SU-DHL-6 (cell line): ENCODE results near the gene ACSF3.
"Not testable (repeated sequence)": the region's sequence is repeated elsewhere in the genome, so short reads cannot be mapped to it uniquely, and the experiment has no call there.

ENCODE experiments used
- H2AFZ ChIP-seq: fragments of 200-600 bp; sonication (generic); 2 replicates; pipeline ENCODE4 v1.6.1; 2014; ENCODE audit warnings: low read depth, mild to moderate bottlenecking, moderate library complexity, mixed read lengths, antibody characterized with exemption, low read length; ENCODE audit not compliant: severe bottlenecking
- H3F3A ChIP-seq: fragments of 200-600 bp; shearing (Covaris generic); 2 replicates; pipeline ENCODE4 v1.6.0; 2016; ENCODE audit warnings: antibody characterized with exemption, mild to moderate bottlenecking; ENCODE audit not compliant: insufficient read depth
- H3K27ac ChIP-seq: fragments of 200-600 bp; sonication (generic); 2 replicates; pipeline ENCODE4 v1.5.1; 2016; ENCODE audit warnings: low read depth, mild to moderate bottlenecking, low read length, moderate library complexity, mixed read lengths
- H3K27me3 ChIP-seq: fragments of 200-600 bp; sonication (generic), shearing (Covaris generic); 2 replicates; pipeline ENCODE4 v1.6.0; 2014; ENCODE audit warnings: mild to moderate bottlenecking, low read length
- H3K36me3 ChIP-seq: fragments of 200-600 bp; sonication (generic); 2 replicates; pipeline ENCODE4 v1.6.1; 2014; ENCODE audit warnings: mild to moderate bottlenecking, low read length, mixed read lengths
- H3K4me2 ChIP-seq: fragments of 300-600, 200-600 bp; shearing (Covaris generic), sonication (generic); 2 replicates; pipeline ENCODE4 v1.6.0; 2014; ENCODE audit warnings: low read length, low read depth, mild to moderate bottlenecking; ENCODE audit not compliant: poor library complexity, severe bottlenecking
- H3K4me3 ChIP-seq: fragments of 200-600 bp; sonication (generic); 2 replicates; pipeline ENCODE4 v1.5.1; 2014; ENCODE audit warnings: antibody characterized with exemption, low read length, mild to moderate bottlenecking, mixed read lengths; ENCODE audit not compliant: insufficient read depth, poor library complexity, severe bottlenecking
- H3K79me2 ChIP-seq: fragments of 200-600 bp; sonication (generic); 2 replicates; pipeline ENCODE4 v1.6.1; 2014; ENCODE audit warnings: mild to moderate bottlenecking, low read length, moderate library complexity; ENCODE audit not compliant: insufficient read depth
- H3K9ac ChIP-seq: fragments of 200-600 bp; sonication (generic); 2 replicates; pipeline ENCODE4 v1.7.0; 2014; ENCODE audit warnings: mild to moderate bottlenecking, low read length
- H3K9me2 ChIP-seq: fragments of 200-600 bp; sonication (generic); replicated peaks from 2 replicates; pipeline ENCODE4 v1.6.1; 2014; ENCODE audit warnings: low read length; ENCODE audit not compliant: insufficient read depth
- H3K9me3 ChIP-seq: fragments of 200-600 bp; sonication (generic); 2 replicates; pipeline ENCODE4 v1.6.1; 2014; ENCODE audit warnings: low read length, mixed read lengths; ENCODE audit not compliant: insufficient read depth
- H4K20me1 ChIP-seq: fragments of 200-600 bp; sonication (generic); 2 replicates; pipeline ENCODE4 v1.6.1; 2014; ENCODE audit warnings: low read depth, mild to moderate bottlenecking, antibody characterized with exemption, low read length, moderate library complexity, mixed read lengths
- EZH2phosphoT487 ChIP-seq: fragments of 200-600 bp; sonication (generic), shearing (Covaris generic); conservative IDR thresholded peaks from 2 replicates; pipeline ENCODE4 v1.6.1; 2018; ENCODE audit warnings: mild to moderate bottlenecking, antibody characterized with exemption, low read length, moderate library complexity, mixed read lengths
- TF ChIP-seq, protein P1 (sequence below): fragments of 200-600 bp; sonication (generic); IDR thresholded peaks from one replicate; pipeline ENCODE4 v1.5.1; 2017; ENCODE audit warnings: antibody characterized with exemption, mild to moderate bottlenecking, low read length, moderate library complexity; ENCODE audit not compliant: insufficient read depth, poor library complexity, severe bottlenecking

The ACSF3 gene

DNA sequence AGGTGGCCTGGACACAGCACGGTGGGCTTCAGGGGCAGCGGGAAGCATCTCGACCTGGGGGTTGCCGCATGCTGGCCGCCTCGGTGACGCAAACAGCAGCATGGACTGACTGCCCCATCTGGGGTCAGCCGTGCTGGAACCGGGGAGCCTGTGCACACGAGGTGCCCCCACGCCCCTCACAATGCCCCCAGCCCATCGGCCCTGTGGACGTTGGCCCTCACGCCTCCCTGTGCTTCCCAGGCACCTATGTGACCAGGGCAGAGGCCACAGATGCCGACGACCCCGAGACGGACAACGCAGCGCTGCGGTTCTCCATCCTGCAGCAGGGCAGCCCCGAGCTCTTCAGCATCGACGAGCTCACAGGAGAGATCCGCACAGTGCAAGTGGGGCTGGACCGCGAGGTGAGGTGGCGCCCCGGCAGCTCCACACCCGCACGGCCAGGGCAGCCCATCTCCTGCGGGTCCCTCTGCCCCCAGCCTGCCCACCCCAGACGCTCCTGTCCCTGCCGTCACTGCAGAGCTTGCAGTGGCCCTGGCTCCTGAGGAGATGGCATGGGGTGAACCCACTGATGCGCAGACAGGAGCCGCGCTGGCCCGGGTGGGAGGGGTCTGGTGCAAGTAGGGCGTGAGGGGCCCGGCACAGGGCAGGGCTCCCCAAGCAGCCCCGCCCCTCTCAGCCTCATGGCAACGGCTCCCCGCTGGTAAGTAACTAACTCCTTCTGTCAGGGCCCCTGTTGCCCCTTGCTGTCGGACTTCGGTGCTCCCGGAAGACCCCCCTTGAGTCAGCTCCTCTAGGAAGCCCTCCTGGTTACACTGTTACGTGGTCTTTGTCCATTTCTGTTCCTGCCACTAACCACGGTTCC lies 91.5 kb downstream of the ACSF3 start:
- no peaks in the 10 kb centered on the region for H4K20me1 ChIP-seq
- no peak overlapping the region for H3K9ac ChIP-seq
- H3K27ac ChIP-seq: no peak overlapping the region
- H3K4me3 ChIP-seq: no peak overlapping the region
- no peak for TF ChIP-seq EZH2phosphoT487
- TF ChIP-seq, protein P1, sequence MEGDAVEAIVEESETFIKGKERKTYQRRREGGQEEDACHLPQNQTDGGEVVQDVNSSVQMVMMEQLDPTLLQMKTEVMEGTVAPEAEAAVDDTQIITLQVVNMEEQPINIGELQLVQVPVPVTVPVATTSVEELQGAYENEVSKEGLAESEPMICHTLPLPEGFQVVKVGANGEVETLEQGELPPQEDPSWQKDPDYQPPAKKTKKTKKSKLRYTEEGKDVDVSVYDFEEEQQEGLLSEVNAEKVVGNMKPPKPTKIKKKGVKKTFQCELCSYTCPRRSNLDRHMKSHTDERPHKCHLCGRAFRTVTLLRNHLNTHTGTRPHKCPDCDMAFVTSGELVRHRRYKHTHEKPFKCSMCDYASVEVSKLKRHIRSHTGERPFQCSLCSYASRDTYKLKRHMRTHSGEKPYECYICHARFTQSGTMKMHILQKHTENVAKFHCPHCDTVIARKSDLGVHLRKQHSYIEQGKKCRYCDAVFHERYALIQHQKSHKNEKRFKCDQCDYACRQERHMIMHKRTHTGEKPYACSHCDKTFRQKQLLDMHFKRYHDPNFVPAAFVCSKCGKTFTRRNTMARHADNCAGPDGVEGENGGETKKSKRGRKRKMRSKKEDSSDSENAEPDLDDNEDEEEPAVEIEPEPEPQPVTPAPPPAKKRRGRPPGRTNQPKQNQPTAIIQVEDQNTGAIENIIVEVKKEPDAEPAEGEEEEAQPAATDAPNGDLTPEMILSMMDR: no peak
- no peak overlapping the region for H3K4me2 ChIP-seq
- no peaks in the 10 kb centered on the region for H3K79me2 ChIP-seq
- no peaks in the 10 kb centered on the region for H3K36me3 ChIP-seq
- H3K9me3 ChIP-seq: no peaks in the 10 kb centered on the region
- no peaks in the 10 kb centered on the region for H3K9me2 ChIP-seq
- no peak overlapping the region for H2AFZ ChIP-seq
- no peaks in the 10 kb centered on the region for H3K27me3 ChIP-seq
- H3F3A ChIP-seq: 0 out of 2 replicates have a peak, but pooled peaks cover 3% of the 10 kb centered on the region

DNA sequence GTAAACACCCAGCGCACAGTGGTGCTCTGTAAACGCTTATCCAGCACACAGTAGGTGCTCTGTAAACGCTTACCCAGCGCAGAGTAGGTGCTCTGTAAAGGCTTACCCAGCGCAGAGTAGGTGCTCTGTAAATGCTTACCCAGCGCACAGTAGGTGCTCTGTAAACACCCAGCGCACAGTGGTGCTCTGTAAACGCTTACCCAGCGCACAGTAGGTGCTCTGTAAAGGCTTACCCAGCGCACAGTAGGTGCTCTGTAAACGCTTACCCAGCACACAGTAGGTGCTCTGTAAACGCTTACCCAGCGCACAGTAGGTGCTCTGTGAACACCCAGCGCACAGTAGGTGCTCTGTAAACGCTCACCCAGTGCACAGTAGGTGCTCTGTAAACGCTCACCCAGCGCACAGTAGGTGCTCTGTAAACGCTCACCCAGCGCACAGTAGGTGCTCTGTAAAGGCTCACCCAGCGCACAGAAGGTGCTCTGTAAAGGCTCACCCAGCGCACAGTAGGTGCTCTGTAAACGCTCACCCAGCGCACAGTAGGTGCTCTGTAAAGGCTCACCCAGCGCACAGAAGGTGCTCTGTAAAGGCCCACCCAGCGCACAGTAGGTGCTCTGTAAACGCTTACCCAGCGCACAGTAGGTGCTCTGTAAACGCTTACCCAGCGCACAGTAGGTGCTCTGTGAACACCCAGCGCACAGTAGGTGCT lies 92.4 kb downstream of the ACSF3 start:
- H3K79me2 ChIP-seq, H2AFZ ChIP-seq, H3K27ac ChIP-seq, H3F3A ChIP-seq, H4K20me1 ChIP-seq, H3K9me2 ChIP-seq, H3K27me3 ChIP-seq, H3K4me2 ChIP-seq, H3K4me3 ChIP-seq, H3K9me3 ChIP-seq, H3K36me3 ChIP-seq, H3K9ac ChIP-seq: not testable (repeated sequence)

DNA sequence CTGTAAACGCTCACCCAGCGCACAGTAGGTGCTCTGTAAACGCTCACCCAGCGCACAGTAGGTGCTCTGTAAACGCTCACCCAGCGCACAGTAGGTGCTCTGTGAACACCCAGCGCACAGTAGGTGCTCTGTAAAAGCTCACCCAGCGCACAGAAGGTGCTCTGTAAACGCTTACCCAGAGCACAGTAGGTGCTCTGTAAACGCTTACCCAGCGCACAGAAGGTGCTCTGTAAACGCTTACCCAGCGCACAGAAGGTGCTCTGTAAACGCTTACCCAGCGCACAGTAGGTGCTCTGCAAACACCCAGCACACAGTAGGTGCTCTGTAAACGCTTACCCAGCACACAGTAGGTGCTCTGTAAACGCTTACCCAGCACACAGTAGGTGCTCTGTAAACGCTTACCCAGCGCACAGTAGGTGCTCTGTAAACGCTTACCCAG lies 93.0 kb downstream of the ACSF3 start:
- not testable (repeated sequence) for H3F3A ChIP-seq, H3K9me2 ChIP-seq, H3K4me2 ChIP-seq, H3K27ac ChIP-seq, H2AFZ ChIP-seq, H3K9ac ChIP-seq, H3K79me2 ChIP-seq, H3K9me3 ChIP-seq, H3K27me3 ChIP-seq, H3K4me3 ChIP-seq, H3K36me3 ChIP-seq, H4K20me1 ChIP-seq

DNA sequence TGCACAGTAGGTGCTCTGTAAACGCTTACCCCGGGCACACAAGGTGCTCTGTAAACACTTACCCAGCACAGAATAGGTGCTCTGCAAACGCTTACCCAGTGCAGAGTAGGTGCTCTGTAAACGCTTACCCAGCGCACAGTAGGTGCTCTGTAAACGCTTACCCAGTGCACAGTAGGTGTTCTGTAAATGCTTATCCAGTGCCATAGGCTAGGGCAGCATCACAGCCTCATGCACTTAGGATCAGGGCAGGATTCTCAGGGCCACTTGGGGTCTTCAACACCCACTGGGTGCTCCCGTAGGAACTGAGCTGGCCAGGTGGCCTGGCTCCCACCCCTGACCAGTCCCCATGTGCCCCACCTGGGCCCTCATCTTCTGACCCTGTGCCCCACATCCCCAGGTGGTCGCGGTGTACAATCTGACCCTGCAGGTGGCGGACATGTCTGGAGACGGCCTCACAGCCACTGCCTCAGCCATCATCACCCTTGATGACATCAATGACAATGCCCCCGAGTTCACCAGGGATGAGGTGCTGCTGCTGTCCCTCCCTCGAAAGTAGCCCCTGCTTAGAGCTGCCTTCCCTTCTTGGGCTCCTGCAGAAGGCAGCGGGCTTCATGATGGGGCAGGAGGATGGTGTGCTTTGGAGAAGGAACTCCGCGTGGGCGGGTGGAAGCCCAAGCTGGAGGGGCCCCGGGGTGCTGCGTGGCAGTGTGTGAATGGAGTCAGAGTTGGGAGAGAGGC lies 93.5 kb downstream of the ACSF3 start:
- Histone ChIP-seq H3K79me2 (no peaks in the 10 kb centered on the region), H3K36me3 (no peaks in the 10 kb centered on the region), H2AFZ (no peak overlapping the region), H3K9ac (no peak overlapping the region), H3K27ac (no peak overlapping the region), H3K4me2 (no peak overlapping the region), H3K9me2 (no peaks in the 10 kb centered on the region), H3F3A (0 out of 2 replicates have a peak, but pooled peaks cover 3% of the 10 kb centered on the region), H3K4me3 (no peak overlapping the region), H3K9me3 (no peaks in the 10 kb centered on the region), H3K27me3 (no peaks in the 10 kb centered on the region), H4K20me1 (no peaks in the 10 kb centered on the region)
- TF ChIP-seq, protein P1: no peak
- TF ChIP-seq EZH2phosphoT487: no peak
